Measurements from ENCODE around the gene DCP2.

The DCP2 gene

DNA sequence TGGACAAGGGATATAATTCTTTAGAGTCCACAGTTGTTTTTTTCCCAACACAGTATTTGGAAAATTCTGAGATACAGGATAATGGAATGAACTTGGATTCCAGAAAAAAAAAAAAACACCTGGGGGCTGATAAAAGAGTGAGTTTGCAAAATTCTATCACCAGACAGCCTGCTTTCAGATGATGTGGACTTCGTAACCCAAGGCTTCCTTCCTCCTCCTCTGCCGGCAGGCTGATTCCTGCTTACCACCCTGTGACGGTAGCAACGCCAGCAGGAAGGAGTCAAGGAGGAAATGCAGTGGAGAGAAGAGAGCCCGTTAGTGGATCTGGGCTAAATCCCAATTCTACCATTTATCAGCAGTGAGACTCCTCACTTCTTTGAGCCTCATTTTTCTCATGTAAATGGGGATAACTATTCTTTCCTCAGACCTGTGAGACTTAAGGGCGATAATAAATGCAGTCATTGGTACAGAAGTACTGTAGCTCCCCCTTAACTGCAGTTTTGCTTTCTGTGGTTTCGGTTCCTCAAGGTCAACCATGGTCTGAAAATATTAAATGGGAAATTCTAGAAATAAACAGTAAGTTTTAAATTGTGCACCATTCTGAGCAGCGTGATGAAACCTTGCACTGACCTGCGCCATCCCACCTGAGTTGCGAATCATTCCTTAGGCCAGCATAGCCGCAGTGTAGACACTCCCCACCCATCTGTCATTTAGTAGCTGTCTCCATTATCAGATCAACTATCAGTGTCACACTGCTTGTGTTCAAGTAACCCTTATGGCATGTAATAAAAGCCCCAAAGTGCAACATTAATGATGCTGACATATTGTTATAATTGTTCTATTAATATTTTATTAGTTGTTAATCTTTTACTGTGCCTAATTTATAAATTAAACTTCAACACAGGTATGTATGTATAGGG, 71.4 kb downstream of the DCP2 start:
- no peak for DNase-seq (ENCODE audit: low read depth)

GRCh38 chr5:113048931-113049330, 72.3 kb downstream of the DCP2 start:
- no peak for DNase-seq (ENCODE audit: low read depth)

- DNase-seq (ENCODE audit: low read depth), result no peak
Measured at GRCh38 chr5:113050721-113051382, 74.3 kb downstream of the DCP2 start.

DNA sequence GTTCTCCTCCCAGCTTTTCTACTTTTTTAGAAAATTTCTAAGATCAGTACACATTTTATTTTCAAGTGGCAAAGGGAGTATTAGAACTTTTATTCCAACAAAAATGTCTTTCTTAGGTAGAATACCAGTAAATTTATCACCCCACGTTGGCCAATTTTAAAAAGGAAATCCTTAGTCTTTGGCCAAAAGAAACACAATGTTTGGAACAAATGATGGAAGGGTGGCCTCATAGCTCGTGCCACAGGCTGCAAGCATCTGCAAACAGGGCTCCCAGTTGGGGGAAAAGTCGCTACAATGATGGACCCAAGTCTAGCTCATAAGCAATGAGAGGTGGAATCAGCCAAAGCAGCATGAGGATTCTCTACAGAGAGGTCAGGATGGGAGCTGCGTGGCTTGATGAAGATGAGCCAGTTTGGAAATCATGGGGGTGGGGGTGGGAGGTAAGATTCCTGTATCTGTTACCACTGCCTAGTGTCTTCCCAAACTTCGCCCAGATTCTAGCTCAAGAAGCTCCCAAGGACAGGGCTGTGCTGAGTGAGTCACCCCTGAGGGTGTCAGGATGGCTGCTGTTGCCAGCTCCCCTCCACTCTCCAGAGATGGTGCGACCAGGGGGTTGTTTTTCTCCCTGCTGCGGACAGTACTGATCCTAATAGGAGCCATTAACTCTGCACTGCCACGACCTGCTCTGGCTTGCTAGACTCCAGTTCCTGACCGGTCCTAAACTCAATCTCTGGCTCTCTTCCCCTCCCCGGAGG, 75.6 kb downstream of the DCP2 start:
- no peak for DNase-seq (ENCODE audit: low read depth)

DNA sequence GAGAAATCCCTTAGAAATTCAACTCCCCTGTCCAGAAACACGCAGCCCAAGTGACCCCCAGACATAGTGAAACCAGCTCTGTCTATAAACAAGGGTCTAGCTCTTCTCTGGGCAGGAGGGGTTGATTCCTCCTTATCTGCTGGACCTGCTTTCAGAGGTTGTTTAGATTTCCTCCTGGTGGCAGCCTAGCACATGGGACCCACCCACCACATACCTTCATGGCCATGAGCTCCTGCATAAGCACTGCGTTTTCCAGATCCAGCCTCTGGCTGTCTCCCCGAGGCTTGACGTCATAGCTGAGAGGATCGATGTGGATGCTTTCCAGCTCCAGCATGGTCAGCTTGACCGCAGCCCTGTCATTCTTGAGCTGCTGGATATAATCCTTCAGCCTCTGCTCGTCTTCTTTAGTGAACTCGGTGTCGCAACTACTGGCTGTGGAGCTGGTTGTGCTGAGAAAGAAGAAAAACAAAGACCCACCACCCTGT, 77.0 kb downstream of the DCP2 start:
- no peak for DNase-seq (ENCODE audit: low read depth)

GRCh38 chr5:113054899-113055298, 78.3 kb downstream of the DCP2 start:
- DNase-seq (ENCODE audit: low read depth), result no peak

DNA sequence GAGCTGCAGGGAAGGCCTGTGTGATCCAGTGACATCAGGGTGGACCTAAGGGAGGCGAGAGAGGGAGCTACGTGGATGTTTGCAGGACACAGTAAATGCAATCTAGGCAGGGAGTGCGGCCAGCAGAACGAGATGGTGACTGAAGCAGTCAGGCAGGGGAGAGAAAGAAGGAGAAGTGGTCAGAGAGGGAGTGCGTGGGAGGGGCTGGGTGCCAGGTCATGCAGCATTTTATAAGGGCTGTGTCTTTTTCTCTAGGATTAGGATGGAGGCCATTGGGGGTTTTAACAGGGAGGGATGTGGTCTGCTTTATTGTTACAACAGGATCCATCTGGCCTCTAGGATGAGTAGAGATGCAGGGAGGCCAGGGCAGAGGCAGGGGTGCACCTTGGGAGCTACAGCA, 80.4 kb downstream of the DCP2 start:
- DNase-seq (ENCODE audit: low read depth), result no peak

DNA sequence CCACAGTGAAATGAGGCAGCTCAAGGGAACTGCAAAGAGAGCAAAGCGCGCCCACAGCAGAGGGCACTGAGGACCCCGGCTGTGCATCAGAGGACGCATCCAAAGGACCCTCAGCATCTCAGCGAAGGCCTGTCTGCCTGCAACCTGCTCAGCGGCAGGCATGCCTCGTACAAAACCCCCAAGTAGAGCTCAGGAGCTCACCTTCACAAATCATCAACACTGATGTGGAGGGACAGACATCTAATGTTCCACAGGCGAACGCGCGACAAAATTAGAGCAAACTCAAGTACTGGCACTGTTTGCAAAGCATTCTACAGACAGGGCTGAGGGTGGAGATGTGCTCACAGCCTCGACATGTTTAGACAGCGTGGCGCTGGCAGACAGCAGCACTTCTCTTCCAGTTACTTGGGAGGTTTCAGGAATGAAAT, 81.0 kb downstream of the DCP2 start:
- DNase-seq (ENCODE audit: low read depth), result no peak

- DNase-seq (ENCODE audit: low read depth), result no peak
Measured at GRCh38 chr5:113058269-113058668, 81.7 kb downstream of the DCP2 start.

DNA sequence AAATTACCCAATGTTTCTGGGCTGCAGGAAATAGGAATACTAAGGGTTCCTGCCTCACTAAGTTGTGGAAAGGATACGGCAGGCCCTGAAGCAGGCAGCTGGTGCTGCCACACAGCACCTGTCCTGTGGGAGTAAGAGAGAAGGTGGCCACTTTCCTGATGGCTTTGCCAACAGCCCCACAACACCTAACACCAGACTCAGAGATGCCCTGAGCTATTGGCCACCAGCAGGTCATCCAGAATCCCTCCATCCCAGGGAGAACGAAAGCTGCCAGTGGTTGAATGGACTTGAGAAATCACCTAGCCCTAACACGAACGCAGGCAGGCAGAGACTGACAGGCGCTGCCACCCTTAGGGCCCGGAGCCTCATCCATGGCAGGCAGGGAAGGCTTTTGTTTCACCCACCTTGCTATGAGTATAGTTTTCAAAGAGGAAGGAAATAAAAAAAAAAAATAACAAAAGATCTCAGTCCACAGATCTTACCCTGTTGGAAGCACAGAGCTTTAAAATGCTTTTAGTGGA, 82.2 kb downstream of the DCP2 start:
- no peak for DNase-seq (ENCODE audit: low read depth)

- no peak for DNase-seq (ENCODE audit: low read depth)
Measured at GRCh38 chr5:113059232-113060040, 82.8 kb downstream of the DCP2 start.

DNA sequence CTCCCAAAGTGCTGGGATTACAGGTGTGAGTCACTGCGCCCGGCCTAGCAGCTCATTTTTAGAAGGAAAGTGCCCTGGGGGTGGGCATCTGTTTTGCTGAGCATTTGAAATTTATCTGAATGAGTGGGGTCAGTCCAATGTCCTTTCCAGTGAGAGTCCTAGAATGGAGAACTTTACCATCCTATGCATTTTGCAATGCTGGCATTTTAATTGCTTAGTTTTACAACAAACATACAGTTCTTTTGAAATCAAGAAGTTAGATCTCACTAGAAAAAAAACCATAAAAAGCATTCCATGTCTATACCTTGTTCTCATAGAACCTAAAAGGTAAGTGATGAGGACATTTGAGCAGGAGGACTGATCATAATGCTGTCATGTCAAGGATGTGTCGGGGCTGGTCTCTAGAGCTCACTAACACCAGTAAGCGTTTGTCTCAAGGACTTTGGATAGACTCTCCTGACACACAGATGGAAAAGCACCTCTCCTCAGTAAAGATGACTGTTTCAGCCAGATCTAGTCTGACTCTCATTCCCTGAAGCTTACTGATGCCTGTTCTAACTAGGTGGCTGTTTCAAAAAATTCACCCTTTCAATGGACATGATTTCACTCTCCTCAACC, 83.9 kb downstream of the DCP2 start:
- DNase-seq (ENCODE audit: low read depth), result no peak

DNA sequence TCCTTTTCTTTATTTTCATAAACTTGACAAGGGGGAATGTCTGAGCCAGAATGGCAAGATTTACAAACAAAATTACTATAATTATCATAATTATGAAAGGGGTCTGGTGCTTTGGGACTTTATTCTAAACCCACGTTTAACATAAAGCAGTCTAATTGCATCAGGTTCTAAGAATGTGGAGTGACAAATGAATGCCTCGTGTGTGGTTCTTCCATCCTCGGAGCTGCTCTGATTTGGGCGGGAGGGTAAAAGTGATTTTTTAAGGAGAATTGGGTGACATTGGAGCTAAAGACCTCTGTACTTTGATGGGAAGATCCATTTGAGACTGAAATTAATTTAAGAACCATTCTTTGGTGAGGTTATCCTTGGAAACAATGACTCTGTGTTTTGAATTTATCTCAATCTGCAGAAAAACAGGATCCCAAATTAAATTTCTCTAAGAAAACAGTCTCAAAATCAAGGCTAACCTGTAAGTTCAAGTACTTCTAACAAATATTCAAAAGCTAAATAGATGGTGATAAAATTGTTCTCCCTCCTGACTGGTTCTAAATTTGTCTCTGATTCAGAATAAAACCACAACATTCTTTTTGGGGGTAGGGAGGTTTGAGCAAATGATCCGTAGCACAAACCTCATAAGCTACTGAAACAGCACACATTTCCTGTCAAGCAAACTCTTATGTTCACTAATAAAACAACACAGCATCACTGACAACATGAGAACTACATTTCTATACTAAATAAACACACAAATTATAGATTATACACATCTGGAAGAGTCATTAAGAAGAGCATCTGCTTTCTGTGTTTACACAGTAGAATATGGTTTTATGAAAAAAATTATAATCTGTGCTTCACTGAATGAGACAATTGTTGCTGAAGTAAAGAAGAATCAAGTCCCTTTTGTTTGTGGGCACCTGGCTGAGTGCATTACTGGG, 85.5 kb downstream of the DCP2 start:
- no peak for DNase-seq (ENCODE audit: low read depth)

GRCh38 chr5:113062869-113063508, 86.4 kb downstream of the DCP2 start:
- DNase-seq (ENCODE audit: low read depth), result no peak

DNA sequence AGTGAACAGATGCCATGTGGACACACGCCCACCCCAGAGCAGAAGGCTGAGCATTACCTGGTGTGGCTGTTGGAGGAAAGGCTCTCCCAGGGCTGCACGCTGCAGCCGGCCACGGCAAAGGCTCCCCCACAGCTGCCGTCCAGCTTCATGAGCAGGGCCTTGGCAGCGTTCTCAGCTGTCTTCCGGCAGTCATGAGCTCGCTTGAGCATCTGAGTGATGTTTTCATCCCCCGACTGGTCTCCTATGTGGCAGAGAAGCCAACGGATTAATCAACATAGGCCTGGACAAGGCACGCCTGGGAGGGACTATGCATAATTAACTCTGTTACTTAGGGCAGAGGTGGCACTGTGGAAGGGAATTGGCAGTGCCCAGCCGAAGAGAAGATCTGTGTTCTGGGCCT, 87.3 kb downstream of the DCP2 start:
- DNase-seq (ENCODE audit: low read depth), result no peak

GRCh38 chr5:113064806-113065205, 88.2 kb downstream of the DCP2 start:
- DNase-seq (ENCODE audit: low read depth), result no peak

DNA sequence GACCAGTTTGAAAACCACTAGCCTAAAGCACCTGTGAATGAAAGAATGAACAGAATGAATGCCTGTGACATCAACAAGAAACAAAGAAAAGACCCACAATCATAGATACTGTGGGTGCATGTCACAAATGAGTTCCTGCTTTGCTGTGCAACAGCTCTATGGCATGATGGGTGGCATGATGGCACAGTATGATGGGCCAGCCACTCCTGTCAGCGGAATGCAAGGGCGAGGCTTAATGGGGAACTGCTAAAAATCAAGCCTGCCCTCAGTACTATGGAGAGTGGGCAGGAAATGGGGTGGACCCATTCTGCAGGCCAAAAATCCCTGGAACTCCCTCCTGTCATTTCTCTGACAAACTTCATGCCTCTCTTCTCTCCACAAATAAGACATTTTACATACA, 89.0 kb downstream of the DCP2 start:
- DNase-seq (ENCODE audit: low read depth), result no peak

GRCh38 chr5:113067635-113068344, 91.2 kb downstream of the DCP2 start:
- no peak for DNase-seq (ENCODE audit: low read depth)

GRCh38 chr5:113068559-113068958, 92.0 kb downstream of the DCP2 start:
- no peak for DNase-seq (ENCODE audit: low read depth)
